CD4-positive, alpha-beta T cell treated with Interferon alpha-2 for 1 hour (primary cell): ENCODE results near the gene TTC13.
A peak's percentile ranks its signal among the peaks of the same experiment; 100 is the strongest.

Experiments
- DNase-seq, 2 donors: peaks; one replicate each; pipeline ENCODE4 v3.0.0-alpha.2; 2020 to 2022

Gene TTC13

GRCh38 chr1:230867903-230868735 lies 110.5 kb downstream of the TTC13 start, which contains the start of gene C1orf198:
Gene C1orf198 (minus strand): TSS chr1:230868521. CDS start chr1:230868512, 9 bp downstream.
- DNase-seq: peak; percentile 69 to 84

- DNase-seq: no peak
Observed at GRCh38 chr1:230867101-230867902, 111.4 kb downstream of the TTC13 start.

- DNase-seq: no peak
Observed at GRCh38 chr1:230866171-230867070, 112.2 kb downstream of the TTC13 start.

GRCh38 chr1:230865062-230865817 lies 113.4 kb downstream of the TTC13 start:
- no peak for DNase-seq

GRCh38 chr1:230864441-230864840 lies 114.2 kb downstream of the TTC13 start:
- DNase-seq: no peak

GRCh38 chr1:230863449-230863848 lies 115.2 kb downstream of the TTC13 start:
- DNase-seq: no peak

- DNase-seq: no peak
Observed at GRCh38 chr1:230861970-230862595, 116.6 kb downstream of the TTC13 start.

- no peak for DNase-seq
Observed at GRCh38 chr1:230861489-230861888, 117.2 kb downstream of the TTC13 start.

GRCh38 chr1:230860617-230861384 lies 117.9 kb downstream of the TTC13 start:
- DNase-seq: no peak

- no peak for DNase-seq
Observed at GRCh38 chr1:230858918-230859729, 119.5 kb downstream of the TTC13 start.

- no peak for DNase-seq
Observed at GRCh38 chr1:230858236-230858820, 120.3 kb downstream of the TTC13 start.

GRCh38 chr1:230857822-230858221 lies 120.8 kb downstream of the TTC13 start:
- no peak for DNase-seq

GRCh38 chr1:230857077-230857476 lies 121.6 kb downstream of the TTC13 start:
- DNase-seq: no peak
